Hepatocyte (in vitro differentiated cells): Measurements from ENCODE around the gene SPINK13.
"Not testable (repeated sequence)": the region's sequence is repeated elsewhere in the genome, so short reads cannot be mapped to it uniquely, and the experiment has no call there.

ENCODE experiments used
- CTCF ChIP-seq: fragments of 200-600 bp; sonication (generic); IDR thresholded peaks from 2 replicates; pipeline ENCODE4 v1.5.1; 2016; ENCODE audit warnings: antibody characterized with exemption, mild to moderate bottlenecking; ENCODE audit not compliant: poor library complexity
- EZH2phosphoT487 ChIP-seq: fragments of 200-600 bp; sonication (generic); IDR thresholded peaks from one replicate; pipeline ENCODE4 v1.6.1; 2018; ENCODE audit warnings: antibody characterized with exemption, mild to moderate bottlenecking, low read depth, moderate library complexity; ENCODE audit not compliant: unreplicated experiment, severe bottlenecking

DNA sequence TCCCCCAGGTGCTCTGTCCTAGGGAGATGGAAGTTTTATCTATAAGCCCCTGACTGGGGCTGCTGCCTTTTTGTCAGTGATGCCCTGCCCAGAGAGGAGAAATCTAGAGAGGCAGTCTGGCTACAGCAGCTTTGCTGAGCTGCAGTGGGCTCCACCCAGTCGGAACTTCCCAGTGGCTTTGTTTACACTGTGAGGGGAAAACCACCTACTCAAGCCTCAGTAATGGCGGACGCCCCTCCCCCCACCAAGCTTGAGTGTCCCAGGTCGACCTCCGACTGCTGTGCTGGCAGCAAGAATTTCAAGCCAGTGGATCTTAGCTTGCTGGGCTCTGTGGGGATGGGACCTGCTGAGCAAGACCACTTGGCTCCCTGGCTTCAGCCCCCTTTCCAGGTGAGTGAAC lies 12.3 kb downstream of the SPINK13 start:
- TF ChIP-seq CTCF, EZH2phosphoT487: not testable (repeated sequence)
